GM21825 (cell line): ENCODE results near the gene CD248.
"Not testable (repeated sequence)": the region's sequence is repeated elsewhere in the genome, so short reads cannot be mapped to it uniquely, and the experiment has no call there.

Experiments used
- ATAC-seq: cut with Tn5 transposase; IDR thresholded peaks from one replicate; pipeline ENCODE4 v1.9.1; 2021; ENCODE audit warnings: mild to moderate bottlenecking, moderate library complexity; ENCODE audit not compliant: unreplicated experiment

CD248 gene

GRCh38 chr11:66329165-66329673 is 12.4 kb upstream of the CD248 start:
- ATAC-seq = no peak

DNA sequence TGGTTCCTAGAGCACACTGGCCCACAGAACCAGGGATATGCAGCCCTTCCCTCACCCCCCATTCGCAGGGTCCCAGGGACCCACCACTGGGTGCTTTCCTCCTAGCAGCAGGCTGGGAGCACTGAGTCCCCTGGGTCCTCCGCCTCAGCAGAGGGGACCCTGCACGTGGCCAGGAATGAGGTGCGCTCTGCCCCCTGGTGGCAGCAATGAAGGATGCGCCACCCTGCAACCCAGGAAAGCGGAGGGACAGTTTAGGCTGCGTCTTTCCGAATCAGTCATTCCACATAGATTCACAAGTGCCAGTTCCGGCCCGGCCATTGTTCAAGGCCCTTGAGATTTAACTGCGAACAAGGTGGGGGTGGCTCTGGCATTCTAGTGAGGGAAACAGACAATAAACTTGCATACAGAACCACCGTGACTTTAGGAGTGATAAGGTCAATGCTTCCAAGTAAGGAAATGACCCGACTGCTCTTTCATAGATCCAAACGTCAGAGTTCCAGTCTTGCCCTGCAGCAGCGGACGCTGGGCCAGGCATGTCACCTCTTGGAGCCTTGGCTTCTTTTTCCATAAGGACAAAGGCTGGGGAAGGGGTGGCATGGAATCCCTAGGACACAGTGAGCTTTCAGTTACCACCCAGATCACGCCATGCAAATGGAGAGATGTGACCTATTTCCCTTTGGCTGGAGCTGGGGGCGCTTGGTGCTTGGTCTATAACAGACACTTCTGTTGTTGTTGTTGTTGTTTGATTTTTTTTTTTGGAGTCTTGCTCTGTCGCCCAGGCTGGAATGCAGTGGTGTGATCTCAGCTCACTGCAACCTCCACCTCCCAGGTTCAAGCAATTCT is 11.7 kb upstream of the CD248 start:
- ATAC-seq = no peak

GRCh38 chr11:66328031-66328301 is 11.1 kb upstream of the CD248 start:
- ATAC-seq = no peak

DNA sequence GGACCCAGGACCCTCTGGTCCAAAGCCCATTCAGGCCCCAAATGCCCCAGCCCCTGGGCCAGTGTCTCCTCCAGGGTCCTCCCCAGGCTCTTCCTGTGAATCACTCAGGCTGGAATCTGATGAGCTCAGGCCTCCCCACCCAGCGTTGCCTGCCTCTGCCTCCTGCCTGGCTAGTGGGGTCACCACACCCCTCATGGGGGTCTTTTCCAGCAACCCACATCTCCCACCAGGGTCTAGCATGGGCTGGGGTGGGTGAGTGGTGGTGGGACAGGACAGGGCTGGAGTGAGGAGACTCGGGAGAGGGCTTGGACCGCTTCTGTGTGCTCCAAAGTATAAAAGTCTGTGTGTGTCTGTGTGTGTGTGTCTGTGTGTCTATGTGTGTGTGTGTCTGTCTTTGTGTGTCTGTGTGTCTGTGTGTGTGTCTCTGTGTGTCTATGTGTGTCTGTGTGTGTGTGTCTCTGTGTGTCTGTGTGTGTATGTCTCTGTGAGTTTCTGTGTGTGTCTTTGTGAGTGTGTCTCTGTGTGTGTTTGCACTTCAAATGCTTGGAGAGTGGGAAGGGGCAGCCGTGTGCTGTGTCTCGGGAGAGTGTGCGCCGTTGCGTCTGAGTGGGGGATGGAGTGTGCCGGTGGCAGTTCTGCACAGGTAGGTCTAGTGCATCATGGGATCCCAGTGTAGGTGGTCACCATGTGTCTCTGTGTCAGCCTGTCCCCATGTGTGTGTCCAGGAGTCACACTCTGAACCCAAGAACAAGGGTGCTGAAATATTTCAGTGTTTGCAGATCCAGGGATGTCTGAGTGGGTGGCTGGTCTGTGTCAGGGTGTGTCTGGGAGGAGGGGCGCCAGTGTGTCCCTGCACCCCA is 10.6 kb upstream of the CD248 start:
- ATAC-seq = no peak

DNA sequence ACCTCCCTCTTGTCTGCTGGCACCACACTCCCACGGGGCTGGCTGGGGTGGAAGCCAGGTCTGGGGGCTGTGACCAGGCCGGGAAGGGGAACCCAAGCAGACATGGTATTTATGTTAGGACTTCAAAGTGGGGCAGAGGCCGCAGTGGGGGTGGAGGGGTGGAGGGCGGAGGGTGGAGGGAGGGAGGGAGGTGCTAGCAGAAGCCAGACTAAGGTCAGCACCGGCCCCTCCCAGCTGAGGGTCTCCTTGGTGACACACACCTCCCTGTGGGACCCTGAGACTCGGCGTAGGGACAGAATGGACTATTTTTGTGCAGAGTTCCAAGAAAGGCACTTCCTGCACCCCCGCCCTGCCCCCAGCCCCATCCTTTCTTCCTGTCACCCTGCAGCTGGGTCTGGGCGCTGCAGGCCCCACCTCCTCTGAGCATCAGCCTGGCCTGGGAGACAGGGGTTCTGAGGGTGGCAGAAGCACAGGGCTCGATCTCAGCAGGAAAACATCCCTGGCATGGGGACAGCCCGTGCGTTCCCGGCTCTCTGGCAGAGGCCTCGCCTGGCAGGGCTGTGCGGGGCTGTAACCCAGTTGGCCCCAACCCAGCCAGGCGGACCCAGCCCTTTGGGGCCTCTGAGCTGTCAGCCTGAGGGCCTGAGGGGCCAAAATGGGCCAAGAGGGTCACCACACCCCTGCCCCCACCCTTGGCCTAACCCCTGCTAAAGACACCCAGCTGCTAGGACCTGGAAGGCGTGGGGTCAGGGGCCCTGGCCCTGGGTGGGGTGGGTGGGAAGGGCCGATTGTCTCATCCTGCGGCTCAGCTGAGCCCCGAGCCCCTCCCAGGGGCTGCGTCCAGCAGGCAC is 9.6 kb upstream of the CD248 start:
- no peak for ATAC-seq

DNA sequence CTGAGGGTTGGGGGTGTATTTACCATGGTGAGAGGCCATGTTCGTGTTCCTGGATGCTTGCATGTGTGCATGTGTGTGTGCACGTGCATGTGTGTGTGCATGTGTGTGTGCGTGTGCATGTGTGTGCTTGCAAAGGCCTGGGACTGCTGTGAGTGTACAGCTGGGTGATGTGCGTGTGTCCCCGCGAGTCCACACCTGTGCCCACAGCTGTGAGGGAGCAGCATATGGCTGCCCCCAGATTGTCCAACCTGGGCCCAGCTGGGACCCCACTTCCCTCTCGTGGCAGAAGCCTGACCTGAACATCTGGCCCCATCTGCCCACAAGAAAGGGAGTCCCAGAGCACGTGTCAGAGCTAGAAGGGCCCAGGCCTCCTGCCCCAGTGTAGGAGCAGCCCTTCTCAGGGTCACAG is 8.4 kb upstream of the CD248 start:
- ATAC-seq = no peak

DNA sequence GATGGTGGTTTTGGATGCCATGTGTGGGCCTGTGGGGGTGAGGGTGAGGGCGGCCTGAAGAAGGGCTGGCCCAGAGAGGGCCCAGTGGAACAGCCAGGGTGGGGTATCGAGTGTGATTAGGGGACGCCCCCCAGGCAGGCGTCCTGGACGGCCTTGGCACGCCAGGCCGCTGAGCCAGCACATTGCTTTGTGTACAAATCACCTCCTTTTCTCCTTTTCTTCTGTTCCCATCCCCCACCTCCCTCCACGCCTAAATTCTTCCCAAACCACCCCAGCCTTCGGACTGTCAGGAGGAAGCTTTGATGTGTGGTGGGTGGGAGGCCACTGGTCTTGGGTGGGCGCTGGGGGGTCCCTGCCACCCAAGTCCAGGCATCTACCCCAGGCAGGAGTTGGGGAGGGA is 7.8 kb upstream of the CD248 start:
- ATAC-seq = no peak

DNA sequence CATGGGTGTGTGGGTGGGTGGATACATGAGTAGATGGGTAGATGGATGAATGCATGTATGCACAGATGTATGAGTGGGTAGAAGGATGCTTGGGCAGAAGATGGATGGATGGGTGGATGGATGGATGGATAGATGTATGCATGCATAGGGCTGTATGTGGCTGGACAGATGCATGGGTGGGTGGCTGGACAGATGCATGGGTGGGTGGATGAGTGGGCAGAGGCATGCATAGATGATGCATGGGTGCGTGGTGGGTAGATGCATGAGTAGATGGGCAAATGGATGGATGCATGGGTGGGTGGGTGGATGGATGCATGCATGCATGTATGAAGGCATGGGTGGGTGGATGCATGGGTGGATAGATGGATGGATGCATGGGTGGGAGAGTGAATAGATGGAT is 6.8 kb upstream of the CD248 start:
- ATAC-seq = no peak

- no peak for ATAC-seq
Measured at GRCh38 chr11:66322732-66323427, 6.0 kb upstream of the CD248 start.

GRCh38 chr11:66321606-66322005 is 4.8 kb upstream of the CD248 start:
- no peak for ATAC-seq

- ATAC-seq = not testable (repeated sequence)
Measured at GRCh38 chr11:66320748-66321147, 3.9 kb upstream of the CD248 start.

DNA sequence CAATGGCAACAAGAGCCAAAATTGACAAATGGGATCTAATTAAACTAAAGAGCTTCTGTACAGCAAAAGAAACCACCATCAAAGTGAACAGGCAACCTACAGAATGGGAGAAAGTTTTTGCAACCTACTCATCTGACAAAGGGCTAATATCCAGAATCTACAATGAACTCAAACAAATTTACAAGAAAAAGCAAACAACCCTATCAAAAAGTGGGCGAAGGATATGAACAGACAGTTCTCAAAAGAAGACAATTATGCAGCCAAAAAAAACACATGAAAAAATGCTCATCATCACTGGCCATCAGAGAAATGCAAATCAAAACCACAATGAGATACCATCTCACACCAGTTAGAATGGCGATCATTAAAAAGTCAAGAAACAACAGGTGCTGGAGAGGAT is 3.4 kb upstream of the CD248 start:
- ATAC-seq = not testable (repeated sequence)

DNA sequence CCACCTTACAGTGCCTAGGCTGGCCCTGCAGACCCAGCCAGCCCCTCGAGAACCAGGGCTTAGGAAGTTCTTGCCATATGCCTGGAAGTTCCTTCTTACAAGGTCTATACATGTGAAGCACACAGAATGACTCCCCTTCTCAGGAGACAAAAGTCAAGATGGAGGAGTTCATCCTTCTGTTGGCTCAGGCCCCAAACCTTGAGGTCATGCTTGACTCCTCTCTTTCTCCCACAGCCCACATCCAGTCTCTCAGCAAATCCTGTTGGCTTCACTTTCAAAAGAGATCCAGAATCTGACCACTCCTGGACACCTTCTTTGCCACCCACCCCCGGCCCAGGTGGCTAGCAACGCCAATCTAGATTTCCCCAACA is 1.7 kb upstream of the CD248 start:
- no peak for ATAC-seq

GRCh38 chr11:66317723-66318599 is 1.1 kb upstream of the CD248 start:
- no peak for ATAC-seq

GRCh38 chr11:66317322-66317722 is 478 bp upstream of the CD248 start:
- ATAC-seq = no peak

DNA sequence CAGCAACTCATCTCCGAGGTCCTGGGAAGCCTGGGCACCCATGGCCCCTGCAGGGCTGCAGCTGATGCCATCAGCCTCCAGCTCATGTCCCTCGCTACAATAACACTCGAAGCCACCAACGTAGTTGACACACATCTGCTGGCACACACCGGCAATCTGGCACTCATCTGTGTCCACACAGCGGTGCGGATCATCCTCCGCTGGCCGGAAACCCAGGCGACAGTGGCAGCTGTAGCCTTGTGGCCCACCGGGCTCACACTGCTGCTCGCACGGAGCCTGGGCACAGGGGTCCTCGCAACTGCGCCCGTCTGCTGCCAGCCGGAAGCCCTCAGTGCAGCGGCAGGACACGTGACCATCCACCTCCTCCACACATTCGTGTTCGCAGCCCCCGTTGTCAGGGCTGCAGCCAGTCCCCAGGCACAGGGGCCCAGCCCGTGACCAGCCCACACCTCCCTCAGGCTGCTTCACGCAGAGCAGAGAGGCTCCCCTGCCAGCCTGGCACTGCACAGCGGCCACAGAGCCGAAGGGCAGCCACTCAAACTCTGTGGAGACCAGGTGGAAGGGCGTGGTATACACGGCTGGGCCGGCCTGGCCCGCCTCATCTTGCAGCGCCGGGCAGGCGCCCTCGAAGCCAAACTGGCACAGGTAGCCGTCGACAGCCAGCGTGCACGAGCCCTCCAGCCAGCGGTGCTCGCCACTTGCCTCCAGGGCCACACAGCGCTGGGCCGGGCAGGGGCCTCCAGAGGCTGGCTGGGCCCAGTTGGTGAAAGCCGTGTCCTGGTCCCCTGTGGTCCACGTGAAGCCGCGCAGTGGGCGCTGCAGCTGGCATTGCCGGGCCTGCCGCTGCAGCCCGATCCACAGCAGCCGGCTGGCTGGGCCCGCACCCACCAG is 678 bp downstream of the CD248 start:
- ATAC-seq = no peak

DNA sequence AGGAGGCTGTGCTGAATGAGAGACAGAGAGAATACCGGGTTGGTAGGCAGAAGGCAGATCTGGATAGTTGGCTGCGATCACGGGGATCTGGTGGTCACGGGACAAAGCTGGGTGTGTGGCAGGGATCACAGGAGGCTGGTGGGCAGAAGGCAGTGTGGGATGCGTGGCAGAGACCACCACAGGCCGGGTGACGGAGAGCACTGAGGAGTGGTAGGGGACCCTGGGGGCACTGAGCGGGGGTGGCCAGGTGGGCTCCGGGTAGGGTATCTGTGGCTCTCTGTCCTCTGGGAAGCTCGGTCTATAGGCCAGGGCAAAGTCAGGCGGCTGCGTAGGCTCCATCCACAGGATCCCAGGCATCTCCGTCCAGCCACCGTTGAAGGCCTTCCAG is 1.4 kb downstream of the CD248 start:
- ATAC-seq = no peak

DNA sequence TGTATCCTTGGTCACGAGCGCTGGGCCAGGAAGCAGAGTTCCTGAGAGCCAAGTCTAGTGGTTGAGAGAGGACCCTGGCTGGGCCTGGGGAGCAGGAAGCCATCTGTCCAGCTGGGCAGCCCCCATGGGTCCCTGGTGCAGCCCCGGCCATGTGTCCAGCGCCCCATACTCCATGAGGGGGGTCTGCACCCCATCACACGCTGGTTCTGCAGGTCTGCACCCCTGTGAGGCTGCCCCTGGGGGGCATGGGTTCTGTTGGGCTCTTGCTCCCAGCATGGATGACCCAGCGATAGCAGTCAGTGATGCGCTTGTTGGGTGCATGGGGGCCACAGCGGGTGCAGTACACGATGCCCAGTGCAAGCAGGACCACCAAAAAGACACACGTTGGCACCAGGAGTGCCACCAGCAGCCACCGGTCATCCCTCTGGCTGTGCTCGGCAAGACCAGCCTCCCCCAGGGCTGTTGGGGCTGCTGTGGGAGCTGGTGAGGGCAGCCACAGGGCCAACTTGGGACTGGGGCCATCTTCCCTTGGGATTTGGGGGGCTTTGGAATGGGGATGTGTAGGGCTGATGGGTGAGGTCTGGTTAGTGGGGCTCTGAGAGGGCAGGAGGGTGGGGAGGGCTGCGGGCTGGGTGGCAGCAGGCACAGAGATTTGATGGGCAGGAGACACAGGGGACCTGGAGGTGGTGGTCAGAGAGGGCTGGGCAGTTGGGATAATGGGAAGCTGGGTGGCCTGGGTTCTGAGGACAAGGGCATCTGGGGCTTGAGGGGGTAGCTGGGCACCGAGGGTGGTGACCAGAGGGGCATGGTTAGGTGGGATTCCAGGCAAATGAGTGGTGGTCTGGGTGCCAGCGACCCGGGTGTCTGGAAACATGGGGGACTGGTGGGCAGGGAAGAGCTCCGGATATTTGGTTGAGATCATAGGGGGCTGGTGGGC is 2.0 kb downstream of the CD248 start:
- ATAC-seq = no peak
